K562 (cell line): Measurements from ENCODE around the gene NKAPL. TPM values are rescaled to one million over a fixed set of nuclear protein-coding genes. Genes with fewer than 3 reads are reported as not detected.

Source experiments
- BRF1 ChIP-seq: IDR thresholded peaks from 3 replicates; pipeline ENCODE4 v1.6.1; 2011; ENCODE audit warnings: borderline replicate concordance, mild to moderate bottlenecking; ENCODE audit not compliant: insufficient read length; ENCODE audit errors: extremely low read depth
- CBX1 ChIP-seq: sonication (generic); IDR thresholded peaks from 2 replicates; pipeline ENCODE4 v1.6.1; 2016; ENCODE audit warnings: antibody characterized with exemption, low read depth, mild to moderate bottlenecking
- ELF4 ChIP-seq: fragments of 450-650 bp; formaldehyde crosslinking; IDR thresholded peaks from 2 replicates; pipeline ENCODE4 v1.4.0; 2022; ENCODE audit warnings: missing genetic modification characterization
- FOXK2 ChIP-seq, 2 experiments: fragments of 450-650 bp; IDR thresholded peaks in 1 of 2; conservative IDR thresholded peaks in 1 of 2; 2 replicates each; pipeline ENCODE4 v1.6.1; 2016; ENCODE audit warnings: low read depth in 2 of 2, mild to moderate bottlenecking in 1 of 2
- HINFP ChIP-seq: fragments of 450-650 bp; conservative IDR thresholded peaks from 2 replicates; pipeline ENCODE4 v1.6.1; 2016; ENCODE audit warnings: missing genetic modification characterization, low read depth, mild to moderate bottlenecking, control low read depth, missing compliant biosample characterization
- MXI1 ChIP-seq: IDR thresholded peaks from 2 replicates; pipeline ENCODE4 v1.6.1; 2011; ENCODE audit warnings: low read depth, mild to moderate bottlenecking, improper control_type of control experiment, low read length
- NR0B1 ChIP-seq: fragments of 450-650 bp; IDR thresholded peaks from one replicate; pipeline ENCODE4 v1.6.1; 2018; ENCODE audit warnings: mild to moderate bottlenecking, moderate library complexity; ENCODE audit not compliant: partially characterized antibody
- PCBP2 ChIP-seq: fragments of 200-400 bp; formaldehyde crosslinking; IDR thresholded peaks from 2 replicates; pipeline ENCODE4 v1.6.1; 2018; ENCODE audit warnings: low read length, low read depth, mild to moderate bottlenecking, moderate library complexity; ENCODE audit not compliant: poor library complexity, severe bottlenecking
- POLR2A ChIP-seq: fragments of 450-650 bp; conservative IDR thresholded peaks from 2 replicates; pipeline ENCODE4 v1.6.1; 2016
- SMARCA5 ChIP-seq: fragments of 450-650 bp; IDR thresholded peaks from 2 replicates; pipeline ENCODE4 v1.6.1; 2016
- ZNF280B ChIP-seq: fragments of 250-450 bp; sonication (Bioruptor Pico); IDR thresholded peaks from 2 replicates; pipeline ENCODE4 v1.5.1; 2021; ENCODE audit warnings: mild to moderate bottlenecking
- ZNF699 ChIP-seq: fragments of 250-450 bp; sonication (Bioruptor Pico); IDR thresholded peaks from 2 replicates; pipeline ENCODE4 v1.8.0; 2021; ENCODE audit warnings: mild to moderate bottlenecking, moderate library complexity; ENCODE audit not compliant: insufficient replicate concordance
- polyA plus RNA-seq, 8 experiments: library from polyadenylated mRNA; depleted of rRNA in 4 of 8; stranded (reverse) in 5 of 8; unstranded in 3 of 8; fragments of >200 nt; fragmentation: Nextera tagmentation in 2 of 8; fragmentation: Illumina TruSeq in 1 of 8; extraction: Ambion mirVana in 2 of 8; extraction: Trizol in 1 of 8; gene quantifications; 2 replicates each; pipeline versions ENCODE4 v1.2.1 to v1.2.3, GENCODE V29; 2011 to 2014; ENCODE audit warnings: inconsistent platforms in 1 of 8, missing spikeins in 1 of 8
- total RNA-seq, 7 experiments: library from RNA; depleted of rRNA in 6 of 7; stranded (reverse); fragments of >200 nt in 6 of 7; fragmentation: Illumina TruSeq in 2 of 7; extraction: Trizol in 2 of 7; gene quantifications; 2 replicates each; pipeline versions ENCODE4 v1.2.1 to v1.2.3, GENCODE V29; 2011 to 2021; ENCODE audit warnings: low replicate concordance in 1 of 7
- TF ChIP-seq, protein P1 (sequence below), 2 experiments: IDR thresholded peaks in 1 of 2; conservative IDR thresholded peaks in 1 of 2; 2 replicates each; pipeline ENCODE4 v1.6.1; 2016; ENCODE audit warnings: low read depth in 2 of 2, mild to moderate bottlenecking in 1 of 2, missing compliant biosample characterization in 1 of 2, missing genetic modification characterization in 1 of 2, moderate library complexity in 1 of 2
- TF ChIP-seq, protein P2 (sequence below): sonication (generic); formaldehyde crosslinking; IDR thresholded peaks from 2 replicates; pipeline ENCODE4 v1.8.0; 2022; ENCODE audit warnings: mild to moderate bottlenecking, missing genetic modification reagents, borderline replicate concordance
- TF ChIP-seq, protein P3 (sequence below): fragments of 250-450 bp; sonication (Bioruptor Pico); IDR thresholded peaks from 2 replicates; pipeline ENCODE4 v1.5.0; 2021

Gene NKAPL
- total and polyA plus RNA-seq, 9 of the 15 experiments (the other 6 are each of a cell fraction or from before 2014, with no cell fraction given): not detected

GRCh38 chr6:28266962-28267694, 8.0 kb downstream of the NKAPL start, which contains the start of gene ZSCAN26 (continued):
- TF ChIP-seq, protein P1, sequence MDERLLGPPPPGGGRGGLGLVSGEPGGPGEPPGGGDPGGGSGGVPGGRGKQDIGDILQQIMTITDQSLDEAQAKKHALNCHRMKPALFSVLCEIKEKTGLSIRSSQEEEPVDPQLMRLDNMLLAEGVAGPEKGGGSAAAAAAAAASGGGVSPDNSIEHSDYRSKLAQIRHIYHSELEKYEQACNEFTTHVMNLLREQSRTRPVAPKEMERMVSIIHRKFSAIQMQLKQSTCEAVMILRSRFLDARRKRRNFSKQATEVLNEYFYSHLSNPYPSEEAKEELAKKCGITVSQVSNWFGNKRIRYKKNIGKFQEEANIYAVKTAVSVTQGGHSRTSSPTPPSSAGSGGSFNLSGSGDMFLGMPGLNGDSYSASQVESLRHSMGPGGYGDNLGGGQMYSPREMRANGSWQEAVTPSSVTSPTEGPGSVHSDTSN (CRISPR knock-in tag; IDR thresholded peaks at IDR 0.05; ENCODE audit: low read depth): no peak
- TF ChIP-seq, protein P1 (tag; conservative IDR thresholded peaks at IDR 0.05; ENCODE audit: low read depth): no peak
- TF ChIP-seq POLR2A: peak; percentile 92
- peak; percentile 43 to 65 for TF ChIP-seq FOXK2 (conservative IDR thresholded peaks at IDR 0.05 in 1 of 2, IDR thresholded peaks at IDR 0.05 in 1 of 2; ENCODE audit: low read depth in 2 of 2)
- TF ChIP-seq, protein P2, sequence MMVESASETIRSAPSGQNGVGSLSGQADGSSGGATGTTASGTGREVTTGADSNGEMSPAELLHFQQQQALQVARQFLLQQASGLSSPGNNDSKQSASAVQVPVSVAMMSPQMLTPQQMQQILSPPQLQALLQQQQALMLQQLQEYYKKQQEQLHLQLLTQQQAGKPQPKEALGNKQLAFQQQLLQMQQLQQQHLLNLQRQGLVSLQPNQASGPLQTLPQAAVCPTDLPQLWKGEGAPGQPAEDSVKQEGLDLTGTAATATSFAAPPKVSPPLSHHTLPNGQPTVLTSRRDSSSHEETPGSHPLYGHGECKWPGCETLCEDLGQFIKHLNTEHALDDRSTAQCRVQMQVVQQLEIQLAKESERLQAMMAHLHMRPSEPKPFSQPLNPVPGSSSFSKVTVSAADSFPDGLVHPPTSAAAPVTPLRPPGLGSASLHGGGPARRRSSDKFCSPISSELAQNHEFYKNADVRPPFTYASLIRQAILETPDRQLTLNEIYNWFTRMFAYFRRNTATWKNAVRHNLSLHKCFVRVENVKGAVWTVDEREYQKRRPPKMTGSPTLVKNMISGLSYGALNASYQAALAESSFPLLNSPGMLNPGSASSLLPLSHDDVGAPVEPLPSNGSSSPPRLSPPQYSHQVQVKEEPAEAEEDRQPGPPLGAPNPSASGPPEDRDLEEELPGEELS (CRISPR knock-in tag): no peak
- TF ChIP-seq MXI1: no peak
- no peak for TF ChIP-seq HINFP (tag)
- peak; percentile 87 for TF ChIP-seq CBX1
- TF ChIP-seq ELF4 (CRISPR knock-in tag): peak; percentile 88
- TF ChIP-seq ZNF280B (CRISPR knock-in tag): no peak
- TF ChIP-seq BRF1: no peak
- TF ChIP-seq PCBP2: no peak
- TF ChIP-seq SMARCA5: peak; percentile 50; the same call in 1 of the 2 replicates
- TF ChIP-seq NR0B1: no peak
- no peak for TF ChIP-seq ZNF699 (CRISPR knock-in tag)
- TF ChIP-seq, protein P3, sequence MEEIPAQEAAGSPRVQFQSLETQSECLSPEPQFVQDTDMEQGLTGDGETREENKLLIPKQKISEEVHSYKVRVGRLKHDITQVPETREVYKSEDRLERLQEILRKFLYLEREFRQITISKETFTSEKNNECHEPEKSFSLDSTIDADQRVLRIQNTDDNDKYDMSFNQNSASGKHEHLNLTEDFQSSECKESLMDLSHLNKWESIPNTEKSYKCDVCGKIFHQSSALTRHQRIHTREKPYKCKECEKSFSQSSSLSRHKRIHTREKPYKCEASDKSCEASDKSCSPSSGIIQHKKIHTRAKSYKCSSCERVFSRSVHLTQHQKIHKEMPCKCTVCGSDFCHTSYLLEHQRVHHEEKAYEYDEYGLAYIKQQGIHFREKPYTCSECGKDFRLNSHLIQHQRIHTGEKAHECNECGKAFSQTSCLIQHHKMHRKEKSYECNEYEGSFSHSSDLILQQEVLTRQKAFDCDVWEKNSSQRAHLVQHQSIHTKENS (CRISPR knock-in tag): no peak
